GM21825 (cell line): ENCODE results near the gene ATP1A3.
"Not testable (repeated sequence)": the region's sequence is repeated elsewhere in the genome, so short reads cannot be mapped to it uniquely, and the experiment has no call there.

Experiments used
- ATAC-seq: cut with Tn5 transposase; IDR thresholded peaks from one replicate; pipeline ENCODE4 v1.9.1; 2021; ENCODE audit warnings: mild to moderate bottlenecking, moderate library complexity; ENCODE audit not compliant: unreplicated experiment

ATP1A3 gene

DNA sequence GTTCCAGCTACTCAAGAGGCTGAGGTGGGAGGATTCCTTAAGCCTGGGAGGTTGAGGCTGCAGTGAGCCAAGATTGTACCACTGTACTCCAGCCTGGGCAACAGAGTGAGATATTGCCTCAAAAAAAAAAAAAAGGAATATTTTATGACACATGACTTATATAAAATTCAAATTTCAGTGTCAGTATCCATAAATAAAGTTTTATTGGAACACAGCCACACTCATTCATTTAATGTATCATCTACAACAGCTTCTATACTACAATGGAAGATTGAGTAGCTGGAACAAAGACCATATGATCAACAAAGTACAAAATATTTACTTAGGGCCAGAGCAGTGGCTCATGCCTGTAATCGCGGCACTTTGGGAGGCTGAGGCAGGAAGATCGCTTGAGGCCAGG is 18.7 kb upstream of the ATP1A3 start:
- not testable (repeated sequence) for ATAC-seq

DNA sequence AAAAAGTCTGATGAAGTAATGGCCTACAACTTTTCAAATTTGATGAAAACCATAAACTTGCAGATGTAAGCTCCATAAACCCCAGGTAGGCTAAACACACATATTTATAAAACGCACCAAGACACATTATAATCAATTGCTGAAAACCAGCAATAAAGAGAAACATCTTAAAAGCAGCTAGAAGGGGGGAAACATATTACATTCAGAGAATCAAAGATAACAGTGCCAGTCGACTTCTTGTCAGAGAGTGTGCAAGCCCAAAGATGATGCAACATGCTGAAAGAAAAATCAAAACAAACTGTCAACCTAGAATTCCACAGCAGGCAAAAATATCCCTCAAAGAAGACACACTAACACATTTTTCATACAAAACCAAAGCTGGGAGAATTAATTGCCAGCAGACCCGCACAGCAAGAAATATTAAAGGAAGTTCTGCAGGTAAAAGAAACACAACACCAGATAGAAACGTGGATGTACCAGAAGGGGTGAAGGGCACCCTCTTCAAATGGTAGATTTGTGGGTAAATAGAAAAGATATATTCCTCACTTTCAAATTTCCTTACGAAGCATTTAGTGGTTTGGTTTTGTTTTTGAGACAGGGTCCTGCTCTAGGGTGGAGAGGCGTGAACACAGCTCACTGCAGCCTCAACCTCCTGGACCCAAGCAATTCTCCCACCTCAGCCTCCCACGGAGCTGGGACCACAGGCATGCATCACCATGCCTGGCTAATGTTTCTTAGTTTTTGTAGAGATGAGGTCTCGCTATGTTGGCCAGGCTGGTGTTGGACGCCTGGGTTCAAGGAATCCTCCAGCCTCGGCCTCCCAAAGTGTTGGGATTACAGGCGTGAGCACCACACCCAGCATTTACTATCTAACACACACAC is 16.5 kb upstream of the ATP1A3 start:
- no peak for ATAC-seq

DNA sequence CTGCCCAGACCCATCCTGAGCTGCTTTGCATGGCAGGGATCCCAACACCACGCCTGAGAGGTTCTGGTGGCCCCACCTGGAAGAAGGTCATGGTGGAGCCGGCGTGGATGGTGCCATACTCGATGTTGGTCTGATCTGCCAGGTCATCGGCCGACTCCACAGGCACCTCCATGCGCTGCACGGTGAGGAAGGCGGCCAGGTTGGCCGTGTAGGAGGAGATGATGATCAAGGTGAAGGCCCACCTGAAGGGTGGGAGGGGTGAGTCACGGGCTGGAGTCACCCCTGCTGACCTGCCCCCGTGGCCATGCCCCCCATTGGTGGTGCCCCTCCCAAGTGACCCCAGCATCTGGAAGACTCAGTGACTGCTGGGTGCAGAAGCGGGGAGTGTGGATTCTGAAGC is 12.5 kb upstream of the ATP1A3 start:
- ATAC-seq, result no peak

- no peak for ATAC-seq
Measured at GRCh38 chr19:42005504-42005903, 11.5 kb upstream of the ATP1A3 start.

DNA sequence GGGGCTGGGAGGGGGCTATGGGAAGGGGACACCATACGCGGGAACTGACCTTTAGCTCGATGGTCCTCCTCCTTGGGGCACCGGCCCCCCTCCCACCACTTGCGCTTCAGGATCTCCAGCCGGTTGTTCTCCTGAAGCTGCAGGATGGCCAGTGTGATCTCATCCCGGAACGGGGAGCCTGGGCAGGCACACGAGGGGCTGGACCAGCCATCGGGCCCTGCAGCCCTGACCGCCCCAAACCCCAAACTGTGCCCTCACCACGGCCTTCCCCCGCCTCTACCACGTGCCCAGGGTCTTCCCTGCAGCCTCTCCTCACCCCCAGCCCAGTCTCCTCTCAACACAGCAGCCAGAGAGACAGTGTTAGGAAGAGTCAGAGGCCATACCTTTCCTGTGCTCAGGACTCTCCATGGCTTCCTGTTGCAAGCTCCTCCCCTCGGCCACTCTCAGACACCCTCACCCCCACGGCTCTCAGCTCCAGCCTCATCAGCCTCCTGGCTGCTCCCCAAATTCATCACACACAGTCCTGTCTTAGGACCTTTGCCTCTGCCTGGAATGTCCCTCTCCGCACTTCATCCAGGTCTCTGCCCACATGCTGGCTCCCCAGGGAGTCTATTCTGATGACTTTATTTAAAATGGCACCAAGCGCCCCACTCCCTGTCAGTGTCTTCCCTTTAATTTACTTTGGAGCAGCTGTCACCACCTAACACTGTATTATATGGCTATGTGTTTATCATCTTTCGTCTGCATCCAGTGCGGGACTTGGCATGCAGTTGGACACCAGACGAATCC is 9.7 kb upstream of the ATP1A3 start:
- ATAC-seq, result no peak

GRCh38 chr19:41999878-42000208 is 5.8 kb upstream of the ATP1A3 start:
- ATAC-seq, result no peak

- no peak for ATAC-seq
Measured at GRCh38 chr19:41999071-41999877, 5.2 kb upstream of the ATP1A3 start.

DNA sequence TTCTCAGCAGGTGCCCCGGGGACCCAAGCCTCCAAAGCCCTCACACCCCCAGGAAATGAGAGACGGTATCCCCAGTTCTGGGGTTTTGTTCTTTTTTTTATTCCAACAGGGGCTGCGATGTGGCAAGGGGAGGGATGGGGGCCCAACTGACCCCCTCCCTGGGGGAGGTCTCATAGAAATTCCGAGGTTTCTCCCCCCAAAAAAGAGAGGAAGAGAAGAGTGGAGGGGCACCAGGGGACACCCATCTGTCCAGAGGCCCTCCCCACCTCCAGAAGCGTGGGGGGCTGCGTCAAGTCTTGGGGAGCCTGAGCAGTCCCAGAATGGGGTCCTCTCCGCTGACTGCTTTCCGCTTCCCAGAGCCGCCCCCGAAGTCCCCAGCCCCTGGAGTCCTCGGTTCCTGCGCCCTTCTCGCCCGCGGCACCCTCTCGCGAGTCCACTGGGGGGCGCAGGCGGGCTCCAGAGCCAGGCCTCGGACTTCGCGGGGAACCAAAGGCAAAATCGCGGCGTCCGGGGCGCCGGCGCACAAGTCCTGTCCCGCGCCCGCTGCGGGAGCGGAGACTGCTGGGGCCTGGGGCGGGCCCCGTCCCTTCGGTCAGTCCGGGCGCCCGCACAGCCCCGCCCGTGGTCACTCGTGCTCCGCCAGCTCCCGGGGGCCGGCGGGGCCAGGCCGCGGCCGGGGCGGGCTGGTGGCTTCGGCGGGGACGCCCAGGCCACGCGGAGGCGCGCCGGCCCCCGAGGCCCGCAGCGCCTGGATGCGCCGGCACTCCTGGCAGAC is 4.4 kb upstream of the ATP1A3 start:
- ATAC-seq, result no peak

DNA sequence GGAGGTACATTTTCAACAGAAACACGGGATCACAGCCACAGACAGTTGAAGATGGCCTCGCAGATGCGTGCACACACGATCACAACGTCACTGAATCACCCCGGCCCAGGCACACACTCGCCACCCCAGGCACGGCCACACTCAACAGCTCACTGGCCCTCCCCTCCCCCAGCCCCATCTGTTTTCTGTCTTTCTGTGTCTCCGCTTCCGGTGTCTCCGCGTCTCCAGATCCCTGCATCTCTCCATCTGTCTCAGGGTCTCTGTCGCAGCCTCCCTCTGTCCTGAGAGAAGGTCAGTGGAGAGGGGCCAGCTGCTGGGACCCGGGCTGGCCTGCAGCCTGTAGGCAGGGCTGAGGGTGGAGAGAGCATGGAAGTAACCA is 3.8 kb upstream of the ATP1A3 start:
- no peak for ATAC-seq

DNA sequence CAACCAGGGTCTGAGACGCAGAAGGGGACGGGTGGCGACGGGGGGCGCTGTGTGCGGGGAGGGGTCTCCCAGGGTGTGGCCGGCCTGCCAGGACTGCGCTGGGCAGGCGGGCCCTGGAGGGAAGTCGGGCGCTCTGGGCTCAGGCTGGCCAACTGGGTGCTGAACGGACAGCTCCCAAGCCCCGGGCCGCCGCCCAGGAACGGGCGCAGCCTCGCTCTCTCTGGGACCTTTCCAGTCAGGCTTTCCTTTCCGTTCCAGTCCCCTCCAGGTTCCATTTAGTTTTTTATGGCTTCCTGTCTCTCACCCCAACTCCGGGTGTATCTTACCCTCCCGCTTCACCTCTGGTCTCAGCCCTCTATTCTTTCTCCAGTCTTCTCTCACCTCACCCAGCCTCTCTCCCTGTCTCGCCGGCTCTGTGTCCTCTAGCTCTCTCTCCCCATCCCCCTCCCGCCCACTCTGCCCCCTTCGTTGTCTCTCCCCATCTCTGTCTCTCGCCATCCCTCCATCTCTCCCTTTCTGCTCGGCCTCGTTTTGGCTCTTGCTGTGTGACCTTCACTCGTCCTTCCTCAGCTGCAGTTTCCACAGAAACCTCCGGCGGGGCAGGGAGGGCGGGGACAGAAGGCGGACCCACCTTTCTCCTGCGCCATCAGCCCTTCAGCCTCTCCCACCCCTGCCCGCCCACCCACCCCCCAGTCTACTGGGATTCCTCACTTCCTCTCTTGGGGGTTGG is 3.3 kb upstream of the ATP1A3 start:
- ATAC-seq, result no peak

DNA sequence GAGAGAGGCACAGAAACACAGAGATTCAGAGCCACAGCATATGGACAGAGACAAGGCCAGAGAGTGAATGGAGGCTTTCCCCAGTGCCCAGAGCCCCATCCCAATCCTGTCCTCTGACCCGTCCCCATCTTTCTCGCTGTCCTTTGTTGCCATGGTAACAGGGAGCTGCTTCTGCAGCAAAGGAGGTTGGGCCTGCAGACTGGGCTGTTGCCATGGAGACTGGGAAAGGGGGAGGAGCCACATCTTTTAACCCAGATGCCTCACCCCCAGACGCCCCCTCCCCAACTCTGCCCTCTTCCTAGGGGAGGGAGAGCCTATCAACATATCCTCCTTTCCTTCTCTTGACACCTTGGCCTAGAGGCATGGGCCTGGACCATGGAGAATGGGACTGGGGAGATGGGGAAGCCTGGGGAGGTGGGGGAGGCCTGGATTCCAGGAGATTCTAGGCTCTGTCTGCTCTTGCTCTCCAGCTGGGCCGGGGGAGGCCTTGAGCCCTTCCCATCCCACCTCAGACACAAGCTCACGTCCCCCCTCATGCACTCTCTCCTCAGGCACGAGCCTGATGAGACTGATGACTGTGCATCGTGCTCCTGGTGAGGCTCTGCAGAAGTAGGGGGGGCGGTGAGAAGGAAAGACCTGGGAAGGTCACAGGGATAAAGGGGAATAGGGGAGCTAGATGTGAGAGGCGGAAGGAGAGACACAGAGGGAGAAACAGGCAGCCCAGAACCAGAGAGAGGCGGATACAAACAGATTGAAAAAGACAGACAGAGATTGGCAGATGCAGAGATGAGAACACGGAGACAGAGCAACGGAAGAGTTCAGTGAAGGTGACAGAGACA is 2.1 kb upstream of the ATP1A3 start:
- ATAC-seq, result no peak

- ATAC-seq, result no peak
Measured at GRCh38 chr19:41994994-41995958, 1.2 kb upstream of the ATP1A3 start.

- no peak for ATAC-seq
Measured at GRCh38 chr19:41994521-41994971, 516 bp upstream of the ATP1A3 start.

GRCh38 chr19:41991925-41992569 is 2.0 kb downstream of the ATP1A3 start:
- not testable (repeated sequence) for ATAC-seq

GRCh38 chr19:41991025-41991424 is 3.0 kb downstream of the ATP1A3 start:
- no peak for ATAC-seq

- ATAC-seq, result no peak
Measured at GRCh38 chr19:41990615-41991014, 3.4 kb downstream of the ATP1A3 start.

DNA sequence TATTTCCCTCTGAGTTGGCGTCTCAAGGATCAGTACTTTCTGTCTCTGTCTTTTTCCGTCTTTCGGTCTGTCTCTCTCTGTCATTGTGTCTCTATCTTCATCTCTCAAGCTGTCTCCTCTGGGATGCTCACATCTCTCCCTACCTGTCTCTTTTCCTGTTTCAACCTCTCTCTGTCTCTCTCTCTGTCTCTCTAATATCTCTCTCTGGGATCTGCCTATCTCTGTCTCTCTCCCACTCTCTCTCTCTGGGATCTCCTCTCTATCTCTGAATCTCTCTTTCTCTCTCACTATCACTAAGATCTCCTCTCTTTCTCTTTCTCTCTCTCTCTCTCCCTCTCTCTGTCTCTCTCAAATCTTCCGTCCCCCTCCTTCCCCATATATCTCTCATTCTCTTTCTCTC is 4.0 kb downstream of the ATP1A3 start:
- ATAC-seq, result no peak
